HK-2 (cell line): ENCODE measurements around the gene NLRC3.
"Not testable (repeated sequence)": the region's sequence is repeated elsewhere in the genome, so short reads cannot be mapped to it uniquely, and the experiment has no call there.

Experiments
- DNase-seq: peaks from one replicate; pipeline ENCODE4 v3.0.0-alpha.2; 2018; ENCODE audit not compliant: unreplicated experiment

NLRC3 gene, protein sequence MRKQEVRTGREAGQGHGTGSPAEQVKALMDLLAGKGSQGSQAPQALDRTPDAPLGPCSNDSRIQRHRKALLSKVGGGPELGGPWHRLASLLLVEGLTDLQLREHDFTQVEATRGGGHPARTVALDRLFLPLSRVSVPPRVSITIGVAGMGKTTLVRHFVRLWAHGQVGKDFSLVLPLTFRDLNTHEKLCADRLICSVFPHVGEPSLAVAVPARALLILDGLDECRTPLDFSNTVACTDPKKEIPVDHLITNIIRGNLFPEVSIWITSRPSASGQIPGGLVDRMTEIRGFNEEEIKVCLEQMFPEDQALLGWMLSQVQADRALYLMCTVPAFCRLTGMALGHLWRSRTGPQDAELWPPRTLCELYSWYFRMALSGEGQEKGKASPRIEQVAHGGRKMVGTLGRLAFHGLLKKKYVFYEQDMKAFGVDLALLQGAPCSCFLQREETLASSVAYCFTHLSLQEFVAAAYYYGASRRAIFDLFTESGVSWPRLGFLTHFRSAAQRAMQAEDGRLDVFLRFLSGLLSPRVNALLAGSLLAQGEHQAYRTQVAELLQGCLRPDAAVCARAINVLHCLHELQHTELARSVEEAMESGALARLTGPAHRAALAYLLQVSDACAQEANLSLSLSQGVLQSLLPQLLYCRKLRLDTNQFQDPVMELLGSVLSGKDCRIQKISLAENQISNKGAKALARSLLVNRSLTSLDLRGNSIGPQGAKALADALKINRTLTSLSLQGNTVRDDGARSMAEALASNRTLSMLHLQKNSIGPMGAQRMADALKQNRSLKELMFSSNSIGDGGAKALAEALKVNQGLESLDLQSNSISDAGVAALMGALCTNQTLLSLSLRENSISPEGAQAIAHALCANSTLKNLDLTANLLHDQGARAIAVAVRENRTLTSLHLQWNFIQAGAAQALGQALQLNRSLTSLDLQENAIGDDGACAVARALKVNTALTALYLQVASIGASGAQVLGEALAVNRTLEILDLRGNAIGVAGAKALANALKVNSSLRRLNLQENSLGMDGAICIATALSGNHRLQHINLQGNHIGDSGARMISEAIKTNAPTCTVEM

DNA sequence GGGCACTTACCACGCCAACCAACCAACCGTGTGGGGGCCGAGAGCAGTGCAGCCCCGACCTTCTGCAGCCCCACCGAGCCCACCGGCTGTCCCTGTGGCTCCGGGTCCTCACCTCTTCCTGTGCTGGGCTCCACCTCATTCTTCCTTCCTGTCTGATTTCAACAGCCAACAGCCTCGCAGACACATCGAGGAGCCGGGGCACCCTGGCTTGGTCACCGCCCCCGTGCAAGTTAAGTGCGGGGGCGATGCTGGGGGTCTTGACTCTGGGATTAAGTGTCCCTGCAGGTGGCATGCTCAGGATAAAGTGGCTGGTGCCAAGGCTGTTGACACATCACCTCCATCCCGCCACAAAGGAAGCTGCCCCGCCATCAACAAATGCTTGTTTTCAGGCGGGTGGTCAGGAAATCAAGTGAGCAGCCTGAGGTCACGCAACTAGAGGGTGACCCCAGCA is at the start of gene NLRC3:
Gene NLRC3, minus strand, starts transcription at position 102 of the 451 bp plus-strand sequence. CDS start 12,367 bp downstream, outside the sequence.
- DNase-seq: no peak

GRCh38 chr16:3625911-3626732 is 48.9 kb upstream of the NLRC3 start:
- no peak for DNase-seq

DNA sequence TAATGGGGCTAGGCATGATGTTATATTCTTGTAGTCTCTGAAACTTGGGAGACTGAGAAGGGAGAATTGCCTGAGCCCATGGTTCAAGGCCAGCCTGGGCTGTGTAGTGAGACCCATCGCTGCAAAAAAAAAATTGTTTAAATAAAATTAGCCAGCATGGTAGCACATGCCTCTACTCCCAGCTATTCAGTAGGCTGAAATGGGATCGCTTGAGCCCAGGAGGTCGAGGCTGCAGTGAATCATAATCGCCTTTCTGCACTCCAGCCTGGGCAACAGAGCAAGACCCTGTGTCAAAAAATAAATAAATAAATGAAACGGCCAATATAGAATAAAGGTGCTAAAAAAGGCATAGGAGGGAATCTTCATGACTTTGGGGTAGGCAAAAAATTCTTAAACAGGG is 48.1 kb upstream of the NLRC3 start:
- no peak for DNase-seq

DNA sequence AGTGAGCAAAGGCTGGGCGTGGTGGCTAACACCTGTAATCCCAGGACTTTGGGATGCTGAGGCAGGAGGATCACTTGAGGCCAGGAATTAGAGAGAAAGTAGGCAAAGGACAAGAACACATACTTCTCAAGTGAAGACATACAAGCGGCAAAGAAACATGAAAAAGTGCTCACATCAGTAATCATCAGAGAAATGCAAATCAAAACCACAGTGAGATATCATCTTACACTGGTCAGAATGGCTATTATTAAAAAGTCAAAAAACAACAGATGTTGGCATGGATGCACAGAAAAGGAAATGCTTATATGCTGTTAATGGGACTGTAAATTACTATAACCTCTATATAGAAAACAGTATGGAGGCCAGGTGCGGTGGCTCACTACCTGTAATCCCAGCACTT is 46.4 kb upstream of the NLRC3 start:
- no peak for DNase-seq

DNA sequence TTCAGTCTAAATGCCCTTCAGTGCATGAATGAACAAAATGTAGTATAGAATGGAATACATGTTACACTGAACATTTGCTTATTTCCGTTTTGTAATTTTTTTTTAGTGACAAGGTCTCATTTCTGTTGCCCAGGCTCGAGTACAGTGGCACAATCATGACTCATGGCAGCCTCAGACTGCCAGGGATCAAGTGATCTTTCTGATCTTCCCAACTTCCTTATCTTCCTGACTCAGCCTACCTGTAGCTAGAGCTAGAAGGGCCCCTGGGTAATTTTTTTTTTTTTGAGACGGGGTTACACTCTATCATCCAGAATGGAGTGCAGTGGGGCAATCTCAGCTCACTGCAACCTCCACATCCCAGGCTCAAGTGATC is 41.6 kb upstream of the NLRC3 start:
- DNase-seq: no peak

DNA sequence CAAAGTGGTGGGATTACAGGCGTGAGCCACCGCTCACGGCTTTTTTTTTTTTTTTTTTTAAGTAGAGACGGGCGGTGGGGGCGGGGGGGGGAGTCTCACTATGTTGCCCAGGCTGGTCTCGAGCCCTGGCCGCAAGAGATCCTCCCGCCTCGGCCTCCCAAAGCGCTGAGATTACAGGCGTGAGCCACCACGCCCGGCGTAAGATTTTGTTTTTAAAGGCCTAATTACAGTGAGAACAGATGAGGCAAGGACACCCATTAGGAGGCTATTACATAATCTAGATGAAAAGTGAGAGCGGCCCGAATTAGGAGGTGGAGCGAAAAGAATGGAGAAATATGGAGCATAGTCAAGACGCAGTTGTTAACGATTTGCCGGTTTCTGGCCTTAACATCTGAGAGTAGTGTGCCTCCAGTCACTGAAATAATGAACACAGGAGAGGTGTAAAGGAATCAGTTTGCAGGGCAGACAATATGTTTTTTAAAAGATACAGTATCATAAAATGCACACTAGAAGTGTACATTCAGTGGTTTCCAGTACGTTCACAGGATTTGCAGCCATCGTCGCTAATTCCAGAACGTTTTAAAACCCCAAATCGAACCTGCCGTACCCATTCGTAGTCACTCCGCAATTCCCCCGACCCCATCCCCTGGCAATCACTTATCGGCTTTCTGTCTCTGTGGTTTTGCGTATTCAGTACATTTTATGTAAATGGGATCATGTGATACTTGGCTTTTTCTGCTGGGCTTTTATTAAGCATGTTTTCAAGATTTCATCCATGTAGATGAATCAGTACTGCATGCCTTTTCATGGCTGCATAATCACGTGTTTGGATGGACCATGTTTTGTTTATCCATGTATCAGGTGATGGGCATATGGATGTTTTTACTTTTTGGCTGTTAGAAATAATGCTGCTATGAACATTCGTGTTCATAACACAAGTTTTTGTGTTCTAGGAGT is 35.6 kb upstream of the NLRC3 start:
- DNase-seq: no peak

GRCh38 chr16:3611146-3611975 is 34.2 kb upstream of the NLRC3 start, which contains the start of gene SLX4:
TSS of gene SLX4 (minus strand) at chr16:3611606. CDS start at chr16:3608964, 2,642 bp downstream.
- DNase-seq: peak; percentile 85

GRCh38 chr16:3610698-3611145 is 33.5 kb upstream of the NLRC3 start:
- no peak for DNase-seq

GRCh38 chr16:3609895-3610697 is 32.9 kb upstream of the NLRC3 start:
- DNase-seq: no peak

DNA sequence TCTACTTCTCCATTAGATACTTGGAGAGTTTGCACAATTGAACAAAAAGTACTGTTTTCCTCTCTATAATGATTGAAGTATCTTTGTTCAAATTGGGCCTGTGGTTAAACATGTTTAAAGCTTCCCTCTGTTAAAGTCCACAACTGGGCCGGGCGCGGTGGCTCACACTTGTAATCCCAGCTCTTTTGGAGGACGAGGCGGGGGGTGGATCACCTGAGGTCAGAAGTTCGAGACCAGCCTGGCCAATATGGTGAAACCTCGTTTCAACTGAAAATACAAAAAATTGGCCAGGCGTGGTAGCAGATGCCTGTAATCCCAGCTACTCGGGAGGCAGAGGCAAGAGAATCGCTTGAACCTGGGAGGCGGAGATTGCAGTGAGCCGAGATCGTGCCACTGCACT is 31.8 kb upstream of the NLRC3 start:
- DNase-seq: not testable (repeated sequence)

DNA sequence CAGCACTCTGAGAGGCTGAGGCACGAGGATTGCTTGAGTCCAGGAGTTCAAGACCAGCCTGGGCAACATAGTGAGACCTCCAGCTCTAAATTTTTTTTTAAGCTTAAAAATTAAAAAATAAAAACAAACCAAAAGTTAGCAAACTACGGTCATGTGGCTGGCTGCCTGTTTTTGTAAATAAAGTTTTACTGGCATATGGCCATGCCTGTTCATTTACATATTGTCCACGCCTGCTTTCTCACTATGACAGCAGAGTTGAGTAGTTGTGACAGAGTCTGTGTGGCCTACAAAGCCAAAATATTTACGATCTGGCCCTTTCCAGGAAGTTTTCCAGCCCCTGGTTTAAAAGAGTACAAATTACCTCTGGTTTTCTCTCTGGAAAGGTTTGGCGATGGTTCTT is 30.9 kb upstream of the NLRC3 start:
- DNase-seq: no peak

DNA sequence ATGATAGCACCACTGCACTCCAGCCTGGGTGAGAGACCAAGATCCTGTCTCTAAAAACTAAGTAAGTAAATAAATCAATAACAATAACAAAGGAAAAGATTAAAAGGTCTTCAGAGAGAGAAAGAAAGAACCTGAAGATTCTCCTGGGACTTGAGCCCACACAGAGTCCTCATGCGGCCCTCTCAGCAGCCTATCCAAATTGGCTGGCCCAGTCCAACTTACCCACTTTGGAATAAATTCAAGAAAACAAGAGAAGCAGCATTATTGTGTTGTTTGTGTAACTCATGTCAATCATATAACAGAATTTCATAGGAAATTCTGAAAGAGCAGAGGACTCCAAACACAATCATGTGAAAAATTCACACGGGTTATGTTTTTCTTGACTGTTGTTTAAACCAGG is 30.4 kb upstream of the NLRC3 start:
- no peak for DNase-seq

DNA sequence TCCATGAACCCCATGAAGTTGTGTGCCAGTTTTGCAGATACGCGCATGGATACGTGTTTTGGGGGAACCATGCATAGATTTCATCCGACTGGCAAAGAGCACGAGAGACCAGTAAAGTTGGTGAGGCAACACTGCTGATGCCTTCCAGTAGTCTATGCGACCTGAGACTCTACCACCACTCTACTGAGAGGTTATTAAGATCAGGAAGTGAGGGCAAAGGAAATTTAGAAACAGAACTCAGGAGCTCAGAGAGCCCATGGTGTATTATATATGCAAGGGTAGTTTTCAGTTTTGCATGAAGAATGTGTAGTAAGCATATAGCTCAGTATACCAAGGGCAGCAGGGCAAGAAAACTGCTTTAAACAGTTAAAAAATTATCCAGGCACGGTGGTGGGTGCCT is 30.0 kb upstream of the NLRC3 start:
- DNase-seq: no peak

DNA sequence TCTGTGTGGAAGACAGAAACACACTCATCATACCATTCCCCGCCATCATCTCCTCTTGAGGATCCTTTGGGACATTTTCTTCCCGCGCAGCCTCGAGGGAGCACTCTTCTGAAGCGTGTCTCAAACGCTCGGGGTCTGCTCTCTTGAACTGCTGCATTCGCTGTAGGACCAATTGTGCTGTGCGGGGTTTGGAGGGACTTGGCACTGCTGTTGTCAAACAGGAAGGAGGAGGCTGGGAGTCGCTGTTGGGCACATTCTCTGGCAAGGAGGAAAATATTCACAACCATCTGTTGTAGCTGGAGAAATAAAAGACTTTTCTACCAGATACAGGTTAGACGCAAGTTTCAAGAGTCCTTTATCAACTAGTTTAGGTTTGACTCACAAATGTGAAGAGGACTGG is 29.2 kb upstream of the NLRC3 start:
- DNase-seq: no peak

GRCh38 chr16:3602320-3602653 is 25.1 kb upstream of the NLRC3 start:
- DNase-seq: no peak

GRCh38 chr16:3601614-3602319 is 24.6 kb upstream of the NLRC3 start:
- no peak for DNase-seq

GRCh38 chr16:3599922-3600321 is 22.7 kb upstream of the NLRC3 start:
- DNase-seq: no peak

DNA sequence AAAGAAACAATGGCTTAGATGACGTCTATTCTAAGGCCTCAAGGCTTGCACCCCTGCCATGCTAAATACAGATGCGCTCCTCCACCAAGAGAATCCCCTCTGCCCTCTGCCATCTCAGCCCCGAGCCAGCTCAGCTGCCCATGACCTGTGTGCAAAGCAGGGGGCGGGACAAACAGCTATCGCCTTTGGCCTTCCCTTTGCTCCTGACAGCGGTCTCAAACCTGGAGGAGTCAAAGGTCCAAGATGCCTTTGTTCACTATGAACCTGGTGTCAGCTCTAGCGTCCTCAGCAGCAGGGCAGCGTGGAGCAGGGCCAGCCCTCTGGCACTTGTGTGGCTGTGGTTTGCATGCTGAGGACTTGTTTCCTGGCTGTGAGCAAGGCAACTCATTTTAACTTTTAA is 21.9 kb upstream of the NLRC3 start:
- no peak for DNase-seq
